Measurements from ENCODE around the gene SERPING1. TPM values are rescaled to one million over a fixed set of nuclear protein-coding genes. Genes with fewer than 3 reads are reported as not detected.

SERPING1 gene
- total and polyA plus RNA-seq, 2 donors (not counting 3 experiments of a cell fraction or from before 2014, with no cell fraction given): 0.30 TPM; not detected in 1

- Histone ChIP-seq H3K79me2 (ENCODE audit: control insufficient read depth, insufficient read depth, low read length) (no peaks in the 10 kb centered on the region), H4K20me1 (replicated peaks; ENCODE audit: control insufficient read depth, extremely low read depth, insufficient read depth, low read length) (no peaks in the 10 kb centered on the region), H3K9me3 (replicated peaks; ENCODE audit: control insufficient read depth, insufficient read depth, low read length) (no peaks in the 10 kb centered on the region), H3K36me3 (ENCODE audit: control insufficient read depth in 2 of 2, extremely low read depth in 1 of 2, insufficient read depth in 2 of 2, low read length in 2 of 2) (no peaks in the 10 kb centered on the region), H3K4me3 (replicated peaks in 1 of 3; ENCODE audit: insufficient read depth in 1 of 3, low read depth in 1 of 3, low read length in 3 of 3) (no peak overlapping the region), H3K4me2 (ENCODE audit: insufficient read depth, low read length) (no peak overlapping the region), H3K27me3 (ENCODE audit: control insufficient read depth in 2 of 2, insufficient read depth in 2 of 2, low read length in 2 of 2) (no peaks in the 10 kb centered on the region), H2AFZ (ENCODE audit: low read depth, low read length) (no peak overlapping the region), H3K9me1 (replicated peaks; ENCODE audit: control insufficient read depth, extremely low read depth, insufficient read depth, low read length) (no peaks in the 10 kb centered on the region), H3K27ac (ENCODE audit: insufficient read depth, low read depth, low read length) (no peak overlapping the region), H3K4me1 (ENCODE audit: control insufficient read depth, extremely low read depth, insufficient read depth, low read length) (no peaks in the 10 kb centered on the region), H3K9ac (replicated peaks; ENCODE audit: extremely low read depth, insufficient read depth, low read length) (no peak overlapping the region)
- dilution Hi-C loops (cut with MboI; ENCODE audit: extremely low pct_ligation_motif_present, low sequenced_read_pairs) (no loop called here), intact Hi-C loops (cut with micrococcal nuclease) (no loop called here)
- DNase-seq (ENCODE audit: low read depth, low spot score): no peak
- no TSS peak for BruUV-seq (replicated peaks)
- FAIRE-seq: no peak
- POLR2A ChIA-PET: no interaction called here
- CTCF ChIA-PET: interaction anchor here (1.2 to 1.3 kb wide), 2 partner anchors 9 to 18 kb away, joined by 3 read pairs; no protein-coding TSS in a partner anchor
- TF ChIP-seq JUN (IDR thresholded peaks at IDR 0.05; ENCODE audit: borderline replicate concordance, insufficient read depth, insufficient read length, low read depth) (no peak), EZH2 (IDR thresholded peaks at IDR 0.05; ENCODE audit: borderline replicate concordance, low read depth, low read length, severe bottlenecking) (no peak), CTCF (IDR thresholded peaks at IDR 0.05; ENCODE audit: extremely low read depth in 1 of 2, insufficient read depth in 1 of 2, low read depth in 1 of 2, low read length in 2 of 2) (no peak), MAX (IDR thresholded peaks at IDR 0.05; ENCODE audit: insufficient read depth, insufficient read length) (no peak), GATA2 (IDR thresholded peaks at IDR 0.05; ENCODE audit: insufficient read depth, insufficient read length, low read depth, low read length) (no peak), POLR2AphosphoS5 (IDR thresholded peaks at IDR 0.05; ENCODE audit: insufficient read depth, low read depth, low read length) (no peak), POLR2A (IDR thresholded peaks at IDR 0.05; ENCODE audit: low read depth, low read length) (no peak), MYC (IDR thresholded peaks at IDR 0.05; ENCODE audit: low read depth, low read length) (no peak), FOS (IDR thresholded peaks at IDR 0.05; ENCODE audit: borderline replicate concordance, insufficient read depth, low read length) (no peak)
These were observed 10.7 kb upstream of the SERPING1 start for GRCh38 chr11:57586711-57587245.

Data from endothelial cell of umbilical vein (primary cell).